Stimulated activated CD8-positive, alpha-beta memory T cell treated with anti-CD3 and anti-CD28 coated beads, Interleukin-15, amount 100 ng/mL, for 24 hours (primary cell): ENCODE data around the gene ACAT2.
"Not testable (repeated sequence)": the region's sequence is repeated elsewhere in the genome, so short reads cannot be mapped to it uniquely, and the experiment has no call there.

Source experiments
- DNase-seq: peaks from one replicate; pipeline ENCODE4 v3.0.0-alpha.2; 2020; ENCODE audit warnings: low read depth

ACAT2 gene

DNA sequence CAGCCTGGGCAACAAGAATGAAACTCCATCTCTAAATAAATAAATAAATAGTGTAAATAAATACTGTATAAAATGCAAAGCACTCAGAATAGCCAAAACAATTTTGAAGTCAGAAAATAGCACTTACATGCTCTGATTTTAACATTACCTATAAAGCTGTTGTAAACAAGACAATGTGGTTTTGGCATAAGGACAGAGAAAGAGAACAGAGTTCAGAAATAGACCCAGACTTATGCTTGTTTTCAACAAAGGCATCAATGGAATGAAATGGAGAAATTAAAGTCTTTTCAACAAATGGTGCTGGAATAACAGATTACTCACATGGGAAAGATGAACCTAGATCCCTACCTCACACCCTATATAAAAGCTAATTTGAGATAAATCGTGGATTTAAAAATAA is 10.4 kb downstream of the ACAT2 start:
- no peak for DNase-seq

- no peak for DNase-seq
Observed at GRCh38 chr6:159777240-159777904, 15.5 kb downstream of the ACAT2 start.

- no peak for DNase-seq
Observed at GRCh38 chr6:159778131-159778530, 16.3 kb downstream of the ACAT2 start.

- DNase-seq = no peak
Observed at GRCh38 chr6:159778542-159779103, 16.8 kb downstream of the ACAT2 start.

GRCh38 chr6:159788276-159788675 is 26.4 kb downstream of the ACAT2 start:
- DNase-seq = no peak

- peak; percentile 13 for DNase-seq
Observed at GRCh38 chr6:159788753-159789376, 27.0 kb downstream of the ACAT2 start.

GRCh38 chr6:159789377-159790148 is 27.7 kb downstream of the ACAT2 start, which contains the start of gene TCP1:
Gene TCP1 (minus strand): TSS chr6:159789602. CDS start chr6:159789468, 134 bp downstream.
- peak; percentile 96 for DNase-seq

DNA sequence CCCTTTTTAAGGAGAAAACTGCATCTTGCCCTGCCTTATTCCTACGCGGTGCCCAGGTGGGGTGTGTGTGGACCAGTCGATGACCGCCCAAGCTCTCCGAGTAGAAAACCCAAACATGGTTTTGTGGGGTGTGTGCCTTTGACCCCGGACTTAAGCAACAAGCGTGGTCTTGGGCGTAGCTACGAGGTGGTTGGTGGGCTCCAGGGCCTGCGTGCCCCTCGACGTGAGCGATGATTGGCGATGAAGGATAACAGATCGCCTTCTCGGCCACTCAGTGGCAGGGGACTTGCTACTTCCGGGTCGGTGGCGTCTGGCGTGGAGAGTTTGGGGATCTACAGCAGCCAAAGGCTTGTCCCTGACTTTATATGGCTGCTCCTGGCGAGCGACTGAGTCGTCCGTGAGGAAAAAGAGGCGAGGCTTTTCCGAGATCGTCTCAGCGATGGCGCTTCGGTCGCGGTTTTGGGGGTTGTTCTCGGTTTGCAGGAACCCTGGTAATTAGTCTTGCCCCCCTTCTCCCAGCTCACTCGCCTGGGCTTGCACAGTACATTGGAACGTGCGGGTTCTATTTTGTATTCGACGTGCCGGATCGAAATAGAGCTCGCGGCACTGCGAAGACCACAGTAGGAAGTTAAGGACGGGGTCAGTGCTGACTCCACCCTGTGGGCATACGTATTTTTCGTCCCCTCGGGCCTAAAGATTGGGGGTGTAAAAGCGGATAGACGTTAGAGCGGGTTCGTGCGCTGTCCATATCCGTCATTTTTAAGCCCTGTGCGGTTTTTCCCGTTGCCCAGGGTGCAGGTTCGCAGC is 28.5 kb downstream of the ACAT2 start, which contains the start of gene MRPL18:
Gene MRPL18 (plus strand): TSS at position 319 of the 807 bp plus-strand sequence. CDS start 121 bp downstream, at position 440.
- peak; percentile 47 for DNase-seq

- DNase-seq = no peak
Observed at GRCh38 chr6:159790956-159791598, 29.2 kb downstream of the ACAT2 start.

- not testable (repeated sequence) for DNase-seq
Observed at GRCh38 chr6:159794976-159795375, 33.1 kb downstream of the ACAT2 start.

- DNase-seq = no peak
Observed at GRCh38 chr6:159797554-159797953, 35.7 kb downstream of the ACAT2 start.

DNA sequence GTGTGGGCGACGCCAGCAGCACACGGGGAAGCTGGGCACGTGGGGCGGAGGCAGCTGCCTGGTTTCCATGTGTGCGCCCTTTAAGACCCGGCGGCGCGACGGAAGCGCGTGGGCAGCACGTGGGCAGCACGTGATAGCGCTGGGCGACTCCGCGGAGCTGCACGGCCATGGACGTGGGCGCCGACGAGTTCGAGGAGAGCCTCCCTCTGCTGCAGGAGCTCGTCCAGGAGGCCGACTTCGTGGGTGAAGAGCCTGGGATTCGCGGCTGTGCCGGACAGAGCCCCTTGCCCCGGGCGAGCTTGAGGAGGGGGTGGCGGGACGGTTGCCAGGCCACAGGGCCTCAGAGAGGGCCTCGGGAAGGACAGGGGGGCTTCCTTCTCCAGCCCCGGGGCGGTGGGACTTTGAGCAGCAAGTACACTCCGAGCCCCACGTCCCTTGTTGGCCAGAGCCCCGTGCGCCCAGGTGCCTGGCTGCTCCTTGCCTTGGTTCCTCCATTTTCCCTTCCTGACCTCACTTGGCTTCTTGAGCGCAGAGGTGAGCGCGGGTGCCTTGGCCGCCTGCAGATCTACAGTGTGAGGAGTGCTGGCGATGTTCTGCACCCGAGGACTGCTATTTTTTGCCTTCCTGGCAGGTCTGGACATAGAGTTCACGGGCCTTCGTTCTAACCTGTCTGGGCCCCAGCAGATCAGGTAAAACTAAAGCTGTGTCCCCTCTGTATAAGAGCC is 38.5 kb downstream of the ACAT2 start, which contains the start of gene PNLDC1:
Gene PNLDC1 (plus strand): TSS at position 136 of the 725 bp plus-strand sequence. CDS start 32 bp downstream, at position 168.
- DNase-seq = no peak

DNA sequence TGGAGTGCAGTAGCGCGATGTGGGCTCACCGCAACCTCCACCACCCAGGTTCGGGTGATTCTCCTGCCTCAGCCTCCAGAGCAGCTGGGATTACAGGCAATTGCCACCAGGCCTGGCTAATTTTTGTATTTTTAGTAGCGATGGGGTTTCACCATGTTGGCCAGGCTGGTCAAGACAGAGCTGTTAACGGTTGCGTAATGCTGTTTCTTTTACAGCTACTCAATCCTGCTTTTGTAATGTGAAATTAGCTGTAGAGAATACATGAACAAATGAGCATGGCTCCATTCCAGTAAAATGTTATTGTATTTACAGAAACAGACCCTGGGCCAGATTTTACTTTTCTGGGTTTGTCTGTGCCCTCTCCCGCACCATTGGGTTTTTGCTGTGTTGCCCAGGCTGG is 40.1 kb downstream of the ACAT2 start:
- DNase-seq = no peak

GRCh38 chr6:159804504-159804903 is 42.7 kb downstream of the ACAT2 start:
- DNase-seq = no peak

- no peak for DNase-seq
Observed at GRCh38 chr6:159805440-159806020, 43.7 kb downstream of the ACAT2 start.

DNA sequence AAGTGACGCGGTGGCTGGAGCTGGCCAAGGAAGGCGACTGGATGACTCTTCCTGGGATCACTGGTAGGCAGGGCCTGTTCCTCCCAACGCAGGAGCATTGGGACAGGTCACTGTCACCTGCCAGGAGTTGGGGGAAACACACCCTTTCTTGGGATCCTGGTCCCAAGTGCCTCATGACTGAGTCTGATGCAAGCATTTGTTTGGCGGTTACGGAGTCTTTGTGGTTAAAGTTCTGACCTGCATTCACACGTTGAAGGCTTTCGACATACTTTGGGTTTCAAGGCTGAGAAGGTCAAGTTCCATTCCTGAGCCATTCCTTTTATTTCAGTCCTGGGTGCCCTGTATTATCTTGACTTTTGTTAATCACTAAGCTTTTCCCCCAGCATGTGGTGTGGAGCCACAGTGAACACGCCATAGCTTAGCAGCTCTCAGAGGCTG is 44.2 kb downstream of the ACAT2 start:
- no peak for DNase-seq

- DNase-seq = no peak
Observed at GRCh38 chr6:159807150-159807858, 45.5 kb downstream of the ACAT2 start.

GRCh38 chr6:159808647-159809046 is 46.8 kb downstream of the ACAT2 start:
- DNase-seq = no peak

GRCh38 chr6:159809149-159809548 is 47.3 kb downstream of the ACAT2 start:
- DNase-seq = no peak
